Spleen (tissue), 13 donors: ENCODE data around the gene SLC25A44. TPM values are rescaled to one million over a fixed set of nuclear protein-coding genes. Genes with fewer than 3 reads are reported as not detected.

Source experiments
- DNase-seq: peaks from one replicate; pipeline ENCODE4 v3.0.0-alpha.2; 2020
- H3K27ac ChIP-seq, 8 donors: fragments of 200-600 bp; sonication (generic) in 7 of 8; 1 replicate in 4 of 8; 2 replicates in 4 of 8; pipeline versions ENCODE4 v1.5.0 to v1.8.0; 2016 to 2021; ENCODE audit warnings: inconsistent platforms in 4 of 8, mild to moderate bottlenecking in 4 of 8, moderate library complexity in 1 of 8
- H3K27me3 ChIP-seq, 7 donors: fragments of 200-600 bp; sonication (generic) in 6 of 7; replicated peaks in 1 of 7; 1 replicate in 4 of 7; 2 replicates in 3 of 7; pipeline versions ENCODE4 v1.5.0 to v1.8.0; 2016 to 2021; ENCODE audit warnings: inconsistent platforms in 3 of 7, mild to moderate bottlenecking in 1 of 7
- H3K36me3 ChIP-seq, 6 donors: fragments of 200-600 bp; sonication (generic) in 5 of 6; 1 replicate in 4 of 6; 2 replicates in 2 of 6; pipeline versions ENCODE4 v1.5.0 to v1.8.0; 2016 to 2021; ENCODE audit warnings: inconsistent platforms in 2 of 6
- H3K4me1 ChIP-seq, 6 donors: fragments of 200-600 bp; sonication (generic) in 5 of 6; 1 replicate in 3 of 6; 2 replicates in 3 of 6; pipeline versions ENCODE4 v1.5.0 to v1.8.0; 2016 to 2021; ENCODE audit warnings: inconsistent platforms in 3 of 6
- H3K4me3 ChIP-seq, 8 donors: fragments of 200-600 bp; sonication (generic) in 7 of 8; 1 replicate in 4 of 8; 2 replicates in 4 of 8; pipeline versions ENCODE4 v1.5.0 to v1.8.0; 2016 to 2021; ENCODE audit warnings: inconsistent platforms in 4 of 8, mild to moderate bottlenecking in 4 of 8, moderate library complexity in 2 of 8
- H3K9me3 ChIP-seq, 8 donors: fragments of 200-600 bp; sonication (generic) in 7 of 8; 1 replicate in 4 of 8; 2 replicates in 4 of 8; pipeline versions ENCODE4 v1.5.0 to v1.8.0; 2016 to 2021; ENCODE audit warnings: inconsistent platforms in 4 of 8
- CTCF ChIP-seq, 11 experiments: fragments of 200-600 bp in 7 of 11; fragments of 450-650 bp in 4 of 11; sonication (generic) in 4 of 11; IDR thresholded peaks in 8 of 11; conservative IDR thresholded peaks in 3 of 11; 1 replicate in 7 of 11; 2 replicates in 4 of 11; pipeline versions ENCODE4 v1.4.0 to v1.8.0; 2016 to 2021; ENCODE audit warnings: antibody characterized with exemption in 11 of 11, inconsistent platforms in 4 of 11, mild to moderate bottlenecking in 1 of 11
- POLR2A ChIP-seq, 3 donors: fragments of 450-650 bp; IDR thresholded peaks; one replicate each; pipeline ENCODE4 v1.5.1; 2017; ENCODE audit warnings: antibody characterized with exemption in 3 of 3, mild to moderate bottlenecking in 1 of 3
- POLR2AphosphoS5 ChIP-seq, 3 donors: sonication (generic); formaldehyde crosslinking; IDR thresholded peaks; one replicate each; pipeline ENCODE4 v1.5.1; 2017; ENCODE audit warnings: antibody characterized with exemption in 3 of 3
- WGBS, 5 donors: extraction: QIAGEN DNeasy Blood & Tissue Kit in 3 of 5; methylation state at CpG; one replicate each; pipeline versions ENCODE4 v1.1.5 to v1.1.7; 2013 to 2018; 5-methylcytosine and 5-hydroxymethylcytosine counted together
- intact Hi-C: fragments of 100-400 bp; cut with DNase I; formaldehyde crosslinking; loops from one replicate; pipeline ENCODE4 v1.15.0; 2023; ENCODE audit warnings: low total_unique reads
- long read RNA-seq, 2 donors: transcript quantifications; one replicate each; lab custom pipeline, GENCODE V29; 2026
- polyA plus RNA-seq, 3 donors: library from polyadenylated mRNA; stranded (reverse); fragments of 200-250 nt; gene quantifications; one replicate each; pipeline ENCODE4 v1.2.1, GENCODE V29; 2013
- total RNA-seq, 7 donors: library from RNA; depleted of rRNA in 3 of 7; stranded (reverse); fragments of >200 nt in 3 of 7; fragmentation: NEBNext Ultra II Directional in 4 of 7; extraction: Animal tissue kit (Norgen Biotek cat#: 25700) in 4 of 7; gene quantifications; one replicate each; pipeline versions ENCODE4 v1.1.0 to v1.2.1, GENCODE V29; 2016 to 2021
- donor health status: healthy with polysubstance abuse.
- donor health status: DM: no; HTN: no; CAD: no; lungs with moderate emphysema.
- donor health status: DM: no; HTN: no; CAD: no.
- donor health status: Bipolar disorder and iron deficiency.
- donor health status: healthy.
- donor health status: DM: no; HTN: no; CAD: no.
- donor health status: DM: yes; HTN: yes; CAD: no.

The SLC25A44 gene
- 10 to 100 TPM; 22.8 to 32.7 (median 29.0) TPM for total RNA-seq
- 1 to 10 TPM; 4.8 to 8.4 (median 6.2) TPM for polyA plus RNA-seq
- long read RNA-seq, donor 1, full-length matches to known transcripts: 3 of 3 reads
- long read RNA-seq, donor 1, partial matches to known transcripts: 0 of 3 reads
- long read RNA-seq, donor 1, other reads (novel, unspliced or antisense): 0 of 3 reads
- long read RNA-seq, donor 2, partial matches to known transcripts: 0 of 2 reads
- long read RNA-seq, donor 2, other reads (novel, unspliced or antisense): 0 of 2 reads

- 2 to 3% (median 2%) methylated on average over 45 to 59 of the region's 59 CpGs for WGBS, 5 donors
- TF ChIP-seq POLR2A (IDR thresholded peaks at IDR 0.05) (peak in 2 of 3 donors; percentile 26 to 78), POLR2AphosphoS5 (IDR thresholded peaks at IDR 0.05) (peak; percentile 87 to 92 (median 90)), CTCF (IDR thresholded peaks at IDR 0.05 in 8 of 11, conservative IDR thresholded peaks at IDR 0.05 in 3 of 11) (peak; percentile 39 to 93 (median 78))
- Histone ChIP-seq H3K4me1 (peaks cover 11 to 65% (median 48%) of the 10 kb centered on the region in 6 donors), H3K36me3 (peaks cover 0 to 34% (median 10%) of the 10 kb centered on the region in 6 donors), H3K27me3 (no peaks in the 10 kb centered on the region), H3K4me3 (peak within 1 kb of the TSS; percentile 77 to 99 (median 94)), H3K27ac (peak within 1 kb of the TSS; percentile 80 to 94 (median 87)), H3K9me3 (no peaks in the 10 kb centered on the region)
- intact Hi-C loops: no loop called here
- DNase-seq: peak; percentile 97
Measured at GRCh38 chr1:156193488-156194299, at the start of gene SLC25A44. SLC25A44 (plus strand) TSS chr1:156194104; CDS start chr1:156199848, 5,744 bp downstream.

- Histone ChIP-seq H3K27me3 (peaks cover 0 to 4% (median 0%) of the 10 kb centered on the region in 7 donors), H3K27ac (no peak overlapping the region), H3K4me1 (peaks cover 26 to 43% (median 41%) of the 10 kb centered on the region in 6 donors), H3K4me3 (no peak overlapping the region), H3K9me3 (no peaks in the 10 kb centered on the region), H3K36me3 (peaks cover 0 to 13% (median 0%) of the 10 kb centered on the region in 6 donors)
- WGBS, 5 donors: 75 to 81% (median 77%) methylated on average over 5 of the region's 5 CpGs
- DNase-seq: no peak
- intact Hi-C loops: no loop called here
- TF ChIP-seq CTCF (IDR thresholded peaks at IDR 0.05 in 8 of 11, conservative IDR thresholded peaks at IDR 0.05 in 3 of 11) (no peak), POLR2AphosphoS5 (IDR thresholded peaks at IDR 0.05) (no peak), POLR2A (IDR thresholded peaks at IDR 0.05) (no peak)
Measured at GRCh38 chr1:156144742-156145141, 49.2 kb upstream of the SLC25A44 start.

GRCh38 chr1:156145650-156146019, 48.3 kb upstream of the SLC25A44 start:
- H3K9me3 ChIP-seq: no peaks in the 10 kb centered on the region
- 66 to 88% (median 72%) methylated on average over 2 of the region's 2 CpGs for WGBS, 5 donors
- H3K36me3 ChIP-seq: peaks cover 0 to 4% (median 0%) of the 10 kb centered on the region in 6 donors
- no peak overlapping the region for H3K4me3 ChIP-seq
- DNase-seq: no peak
- intact Hi-C loops: loop anchor here (2.0 kb wide), 1 partner anchor 79 kb away; no protein-coding TSS in a partner anchor
- TF ChIP-seq POLR2A (IDR thresholded peaks at IDR 0.05): no peak
- no peak for TF ChIP-seq POLR2AphosphoS5 (IDR thresholded peaks at IDR 0.05)
- no peak for TF ChIP-seq CTCF (IDR thresholded peaks at IDR 0.05 in 8 of 11, conservative IDR thresholded peaks at IDR 0.05 in 3 of 11)
- peaks cover 0 to 13% (median 0%) of the 10 kb centered on the region in 7 donors for H3K27me3 ChIP-seq
- peak overlapping the region in 1 of 8 donors; percentile 92 for H3K27ac ChIP-seq
- H3K4me1 ChIP-seq: peaks cover 32 to 52% (median 50%) of the 10 kb centered on the region in 6 donors
